K562 (cell line): ENCODE results near the gene MLN.

Experiments
- ATF2 ChIP-seq: sonication (generic); formaldehyde crosslinking; IDR thresholded peaks from 2 replicates; pipeline ENCODE4 v1.8.1; 2022; ENCODE audit warnings: missing genetic modification reagents
- CTCF ChIP-seq, 3 experiments: IDR thresholded peaks in 2 of 3; conservative IDR thresholded peaks in 1 of 3; 2 replicates each; pipeline ENCODE4 v1.5.1; 2011 to 2012; ENCODE audit warnings: low read length in 3 of 3, mild to moderate bottlenecking in 3 of 3, control low read depth in 2 of 3, improper control_type of control experiment in 1 of 3, inconsistent platforms in 1 of 3, low read depth in 1 of 3, mixed read lengths in 1 of 3, moderate library complexity in 1 of 3; ENCODE audit not compliant: insufficient read depth in 2 of 3
- ELK1 ChIP-seq: sonication (generic); formaldehyde crosslinking; IDR thresholded peaks from 2 replicates; pipeline ENCODE4 v1.8.1; 2022; ENCODE audit warnings: missing genetic modification reagents
- HDAC6 ChIP-seq: IDR thresholded peaks from 2 replicates; pipeline ENCODE4 v1.6.1; 2012; ENCODE audit warnings: low read depth, mild to moderate bottlenecking, control low read depth, inconsistent platforms, low read length, moderate library complexity
- JUND ChIP-seq, 2 experiments: IDR thresholded peaks; 2 replicates in 1 of 2; 3 replicates in 1 of 2; pipeline ENCODE4 v1.6.1; 2011; ENCODE audit warnings: borderline replicate concordance in 2 of 2, low read depth in 2 of 2, low read length in 2 of 2, improper control_type of control experiment in 1 of 2, missing biosample characterization in 1 of 2, missing genetic modification characterization in 1 of 2, missing genetic modification reagents in 1 of 2
- MYC ChIP-seq, 2 experiments: fragments of 250-450 bp in 1 of 2; sonication (Bioruptor Pico) in 1 of 2; IDR thresholded peaks; 2 replicates each; pipeline versions ENCODE4 v1.5.1 to v1.6.1; 2012 to 2021; ENCODE audit warnings: low read depth in 2 of 2, borderline replicate concordance in 1 of 2, improper control_type of control experiment in 1 of 2, low read length in 1 of 2, mild to moderate bottlenecking in 1 of 2, moderate library complexity in 1 of 2
- NONO ChIP-seq, 2 experiments: fragments of 200-400 bp in 1 of 2; fragments of 450-650 bp in 1 of 2; formaldehyde crosslinking in 1 of 2; IDR thresholded peaks; 2 replicates each; pipeline ENCODE4 v1.6.1; 2017; ENCODE audit warnings: low read depth in 2 of 2, mild to moderate bottlenecking in 2 of 2, moderate library complexity in 2 of 2, low read length in 1 of 2
- REST ChIP-seq, 2 experiments: fragments of 450-650 bp; formaldehyde crosslinking in 1 of 2; IDR thresholded peaks; 2 replicates each; pipeline versions ENCODE4 v1.4.0 to v1.6.1; 2014 to 2020; ENCODE audit warnings: mild to moderate bottlenecking in 2 of 2, borderline replicate concordance in 1 of 2, low read depth in 1 of 2
- SNRNP70 ChIP-seq: fragments of 200-400 bp; formaldehyde crosslinking; optimal IDR thresholded peaks from 2 replicates; pipeline ENCODE3; 2017; ENCODE audit warnings: low read depth, low read length
- SP1 ChIP-seq: sonication (generic); formaldehyde crosslinking; IDR thresholded peaks from 2 replicates; pipeline ENCODE4 v1.8.1; 2022; ENCODE audit warnings: mild to moderate bottlenecking, missing genetic modification reagents
- ZBTB9 ChIP-seq: fragments of 450-650 bp; formaldehyde crosslinking; IDR thresholded peaks from 2 replicates; pipeline ENCODE4 v1.4.0; 2020; ENCODE audit warnings: mild to moderate bottlenecking, moderate library complexity

GRCh38 chr6:33813990-33814985 lies 10.5 kb upstream of the MLN start:
- TF ChIP-seq MYC (IDR thresholded peaks at IDR 0.05; ENCODE audit: low read depth, low read length) = no peak
- TF ChIP-seq MYC (CRISPR knock-in tag; IDR thresholded peaks at IDR 0.05; ENCODE audit: borderline replicate concordance, low read depth) = no peak
- no peak for TF ChIP-seq HDAC6
- no peak for TF ChIP-seq SP1 (CRISPR knock-in tag)
- no peak for TF ChIP-seq JUND (IDR thresholded peaks at IDR 0.05; ENCODE audit: borderline replicate concordance, low read depth, low read length)
- no peak for TF ChIP-seq JUND (tag; IDR thresholded peaks at IDR 0.05; ENCODE audit: borderline replicate concordance, low read depth, low read length)
- no peak for TF ChIP-seq CTCF (IDR thresholded peaks at IDR 0.05 in 2 of 3, conservative IDR thresholded peaks at IDR 0.05 in 1 of 3; ENCODE audit: insufficient read depth in 2 of 3, low read depth in 1 of 3, low read length in 3 of 3)
- TF ChIP-seq REST (IDR thresholded peaks at IDR 0.05; ENCODE audit: borderline replicate concordance) = no peak
- no peak for TF ChIP-seq REST (CRISPR knock-in tag; IDR thresholded peaks at IDR 0.05; ENCODE audit: low read depth)
- no peak for TF ChIP-seq SNRNP70
- no peak for TF ChIP-seq ELK1 (CRISPR knock-in tag)
- no peak for TF ChIP-seq ATF2 (CRISPR knock-in tag)
- no peak for TF ChIP-seq ZBTB9 (CRISPR knock-in tag)
- no peak for TF ChIP-seq NONO (IDR thresholded peaks at IDR 0.05; ENCODE audit: low read depth in 2 of 2, low read length in 1 of 2)
